CD14-positive monocyte (primary cell): ENCODE results near the gene PRKCQ. TPM values are rescaled to one million over a fixed set of nuclear protein-coding genes. Genes with fewer than 3 reads are reported as not detected.

Source experiments
- DNase-seq, 3 donors: peaks; one replicate each; pipeline ENCODE4 v3.0.0-alpha.2; 2011 to 2022
- H2AFZ ChIP-seq: 2 replicates; pipeline ENCODE4 v1.6.0; 2012; ENCODE audit warnings: mild to moderate bottlenecking, low read depth, low read length, inconsistent platforms; ENCODE audit not compliant: insufficient read depth, poor library complexity, severe bottlenecking
- H3K27ac ChIP-seq, 2 donors: 1 replicate in 1 of 2; 2 replicates in 1 of 2; pipeline ENCODE4 v1.5.1; 2012 to 2013; ENCODE audit warnings: low read length in 2 of 2, control low read depth in 1 of 2, inconsistent platforms in 1 of 2, low read depth in 1 of 2, mild to moderate bottlenecking in 1 of 2
- H3K27me3 ChIP-seq, 2 donors: one replicate each; pipeline versions ENCODE4 v1.6.0 to v1.6.1; 2011 to 2013; ENCODE audit warnings: low read length in 2 of 2; ENCODE audit not compliant: control insufficient read depth in 2 of 2, insufficient read depth in 2 of 2
- H3K36me3 ChIP-seq, 2 donors: replicated peaks in 1 of 2; 1 replicate in 1 of 2; 2 replicates in 1 of 2; pipeline versions ENCODE4 v1.5.1 to v1.6.1; 2012 to 2013; ENCODE audit warnings: low read length in 2 of 2, control low read depth in 1 of 2, inconsistent platforms in 1 of 2, mild to moderate bottlenecking in 1 of 2; ENCODE audit not compliant: insufficient read depth in 2 of 2, control insufficient read depth in 1 of 2
- H3K4me1 ChIP-seq, 2 donors: 1 replicate in 1 of 2; 2 replicates in 1 of 2; pipeline versions ENCODE4 v1.5.1 to v1.6.1; 2012 to 2013; ENCODE audit warnings: low read length in 2 of 2, control low read depth in 1 of 2, inconsistent platforms in 1 of 2, mild to moderate bottlenecking in 1 of 2, moderate library complexity in 1 of 2; ENCODE audit not compliant: insufficient read depth in 2 of 2, control insufficient read depth in 1 of 2
- H3K4me2 ChIP-seq: replicated peaks from 2 replicates; pipeline ENCODE3; 2012; ENCODE audit warnings: low read length, moderate library complexity, mild to moderate bottlenecking; ENCODE audit not compliant: poor library complexity, severe bottlenecking; ENCODE audit errors: extremely low read depth
- H3K4me3 ChIP-seq, 3 experiments: fragments of 200-600 bp in 1 of 3; sonication (generic) in 1 of 3; replicated peaks in 1 of 3; 1 replicate in 2 of 3; 2 replicates in 1 of 3; pipeline ENCODE4 v1.5.1; 2011 to 2013; ENCODE audit warnings: low read length in 3 of 3, mild to moderate bottlenecking in 3 of 3, control low read depth in 2 of 3, low read depth in 2 of 3, inconsistent platforms in 1 of 3, moderate library complexity in 1 of 3
- H3K79me2 ChIP-seq: 2 replicates; pipeline ENCODE4 v1.6.0; 2012; ENCODE audit warnings: mild to moderate bottlenecking, control low read depth, inconsistent platforms, low read length, moderate library complexity; ENCODE audit not compliant: insufficient read depth
- H3K9ac ChIP-seq: 2 replicates; pipeline ENCODE4 v1.6.0; 2017; ENCODE audit warnings: low read length, mild to moderate bottlenecking; ENCODE audit not compliant: insufficient read depth, poor library complexity, severe bottlenecking
- H3K9me3 ChIP-seq, 2 donors: replicated peaks in 1 of 2; 1 replicate in 1 of 2; 2 replicates in 1 of 2; pipeline versions ENCODE4 v1.5.1 to v1.6.1; 2012 to 2013; ENCODE audit warnings: low read length in 2 of 2, control low read depth in 1 of 2; ENCODE audit not compliant: control insufficient read depth in 1 of 2, insufficient read depth in 1 of 2
- H4K20me1 ChIP-seq: 2 replicates; pipeline ENCODE4 v1.6.0; 2012; ENCODE audit warnings: mild to moderate bottlenecking, low read length, control low read depth, moderate library complexity; ENCODE audit not compliant: insufficient read depth
- H3K27ac Mint-ChIP-seq, 7 donors: one replicate each; pipeline ENCODE4 v1.8.0; 2020; ENCODE audit warnings: mild to moderate bottlenecking in 7 of 7, mixed read lengths in 7 of 7, moderate library complexity in 6 of 7, inconsistent platforms in 2 of 7
- H3K27me3 Mint-ChIP-seq, 3 donors: one replicate each; pipeline ENCODE4 v1.8.0; 2021 to 2022; ENCODE audit warnings: low read depth in 3 of 3, mild to moderate bottlenecking in 3 of 3, mixed read lengths in 3 of 3, moderate library complexity in 3 of 3, inconsistent platforms in 1 of 3
- H3K36me3 Mint-ChIP-seq, 2 donors: one replicate each; pipeline ENCODE4 v1.8.0; 2020; ENCODE audit warnings: mixed read lengths in 2 of 2, inconsistent platforms in 1 of 2, mild to moderate bottlenecking in 1 of 2
- H3K4me1 Mint-ChIP-seq: one replicate; pipeline ENCODE4 v1.8.0; 2020; ENCODE audit warnings: mild to moderate bottlenecking, mixed read lengths
- H3K4me3 Mint-ChIP-seq, 2 donors: one replicate each; pipeline ENCODE4 v1.8.0; 2020; ENCODE audit warnings: mild to moderate bottlenecking in 2 of 2, mixed read lengths in 2 of 2, moderate library complexity in 1 of 2
- H3K9me3 Mint-ChIP-seq, 7 donors: one replicate each; pipeline ENCODE4 v1.8.0; 2020 to 2022; ENCODE audit warnings: mixed read lengths in 7 of 7, mild to moderate bottlenecking in 6 of 7, moderate library complexity in 6 of 7, inconsistent platforms in 2 of 7
- WGBS: methylation state at CpG from one replicate; pipeline ENCODE4 v1.1.5; 2013; ENCODE audit warnings: missing lambda C conversion rate; ENCODE audit not compliant: insufficient coverage; 5-methylcytosine and 5-hydroxymethylcytosine counted together
- intact Hi-C, 2 donors: fragments of 100-400 bp; cut with micrococcal nuclease; formaldehyde crosslinking; loops; one replicate each; pipeline versions ENCODE4 v1.15.0 to v1.15.1; 2023
- polyA plus RNA-seq, 3 donors: library from polyadenylated mRNA; depleted of rRNA in 1 of 3; unstranded in 2 of 3; stranded (reverse) in 1 of 3; fragments of 300-500 nt in 2 of 3; fragments of >200 nt in 1 of 3; fragmentation: Illumina TruSeq in 2 of 3; gene quantifications; 1 replicate in 2 of 3; 2 replicates in 1 of 3; pipeline ENCODE4 v1.2.3, GENCODE V29; 2012 to 2021
- TF ChIP-seq, protein P1 (sequence below): fragments of 200-600 bp; IDR thresholded peaks from one replicate; pipeline ENCODE4 v1.8.0; 2022; ENCODE audit warnings: antibody characterized with exemption, mild to moderate bottlenecking

The PRKCQ gene
- polyA plus RNA-seq, 3 donors, result 0.01 to 0.29 (median 0.09) TPM

DNA sequence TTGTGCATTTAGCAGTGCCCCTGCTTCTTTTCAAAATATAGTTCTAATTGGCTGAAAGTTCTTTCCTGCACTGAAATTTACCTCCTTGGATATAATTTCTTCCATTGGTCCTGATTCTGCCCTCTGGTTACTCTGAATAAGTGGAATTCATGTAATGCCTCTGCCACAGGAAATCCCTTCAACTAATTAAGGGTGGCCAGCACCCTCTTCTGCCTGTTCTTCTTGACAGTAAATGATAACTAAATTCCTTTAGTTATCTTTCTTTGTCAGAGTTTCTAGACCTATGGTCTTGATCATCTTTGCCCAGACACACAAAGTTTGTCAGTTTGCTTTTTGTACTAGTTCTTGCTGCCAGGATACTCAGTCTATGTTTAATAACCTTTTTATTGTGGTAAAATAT, 40.2 kb downstream of the PRKCQ start:
- Histone ChIP-seq H3K9ac (no peak overlapping the region), H2AFZ (no peak overlapping the region), H3K4me3 (no peak overlapping the region), H3K27me3 (no peaks in the 10 kb centered on the region), H4K20me1 (no peaks in the 10 kb centered on the region), H3K4me2 (no peak overlapping the region), H3K79me2 (no peaks in the 10 kb centered on the region), H3K9me3 (no peaks in the 10 kb centered on the region), H3K36me3 (no peaks in the 10 kb centered on the region), H3K27ac (no peak overlapping the region), H3K4me1 (peaks cover 27 to 32% of the 10 kb centered on the region in 2 donors)
- no peak for DNase-seq
- TF ChIP-seq, protein P1, sequence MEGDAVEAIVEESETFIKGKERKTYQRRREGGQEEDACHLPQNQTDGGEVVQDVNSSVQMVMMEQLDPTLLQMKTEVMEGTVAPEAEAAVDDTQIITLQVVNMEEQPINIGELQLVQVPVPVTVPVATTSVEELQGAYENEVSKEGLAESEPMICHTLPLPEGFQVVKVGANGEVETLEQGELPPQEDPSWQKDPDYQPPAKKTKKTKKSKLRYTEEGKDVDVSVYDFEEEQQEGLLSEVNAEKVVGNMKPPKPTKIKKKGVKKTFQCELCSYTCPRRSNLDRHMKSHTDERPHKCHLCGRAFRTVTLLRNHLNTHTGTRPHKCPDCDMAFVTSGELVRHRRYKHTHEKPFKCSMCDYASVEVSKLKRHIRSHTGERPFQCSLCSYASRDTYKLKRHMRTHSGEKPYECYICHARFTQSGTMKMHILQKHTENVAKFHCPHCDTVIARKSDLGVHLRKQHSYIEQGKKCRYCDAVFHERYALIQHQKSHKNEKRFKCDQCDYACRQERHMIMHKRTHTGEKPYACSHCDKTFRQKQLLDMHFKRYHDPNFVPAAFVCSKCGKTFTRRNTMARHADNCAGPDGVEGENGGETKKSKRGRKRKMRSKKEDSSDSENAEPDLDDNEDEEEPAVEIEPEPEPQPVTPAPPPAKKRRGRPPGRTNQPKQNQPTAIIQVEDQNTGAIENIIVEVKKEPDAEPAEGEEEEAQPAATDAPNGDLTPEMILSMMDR, result no peak
- Mint-ChIP-seq H3K27ac (no peak overlapping the region), H3K4me3 (no peak overlapping the region), H3K36me3 (no peaks in the 10 kb centered on the region), H3K4me1 (peaks cover 31% of the 10 kb centered on the region), H3K9me3 (no peaks in the 10 kb centered on the region), H3K27me3 (peaks cover 0 to 2% (median 0%) of the 10 kb centered on the region in 3 donors)
- intact Hi-C loops, result no loop called here

DNA sequence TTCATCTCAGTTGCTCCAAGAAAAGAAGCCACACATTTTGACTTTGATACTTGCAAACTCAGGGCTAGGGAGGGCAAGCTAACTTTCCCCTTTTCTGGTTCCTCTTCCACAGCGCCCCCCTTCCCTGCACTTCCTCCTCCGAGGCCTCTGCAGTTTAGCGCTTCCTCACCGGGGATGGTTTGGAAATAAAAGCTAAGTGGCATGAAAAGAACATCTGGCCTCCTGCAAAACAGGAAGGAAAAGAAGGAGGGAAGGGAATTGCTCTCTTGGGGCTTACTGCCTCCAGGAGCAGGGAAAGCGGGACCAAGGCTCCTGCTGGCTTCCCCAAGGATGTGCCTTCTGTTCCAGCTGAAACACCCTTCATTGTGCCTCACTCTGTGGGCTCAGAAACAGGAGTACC, 42.3 kb downstream of the PRKCQ start:
- H3K4me2 ChIP-seq, result peak overlapping the region; percentile 38
- H3K79me2 ChIP-seq, result no peaks in the 10 kb centered on the region
- H3K36me3 ChIP-seq, result no peaks in the 10 kb centered on the region
- Mint-ChIP-seq H3K4me1 (peaks cover 19% of the 10 kb centered on the region), H3K9me3 (no peaks in the 10 kb centered on the region), H3K4me3 (peak overlapping the region in 1 of 2 donors; percentile 41), H3K36me3 (no peaks in the 10 kb centered on the region), H3K27me3 (no peaks in the 10 kb centered on the region), H3K27ac (no peak overlapping the region)
- H3K4me1 ChIP-seq, result peaks cover 15 to 20% of the 10 kb centered on the region in 2 donors
- H3K4me3 ChIP-seq, result peak overlapping the region in 1 of 3 experiments; percentile 24
- peak; percentile 53 to 64 (median 58) for DNase-seq
- WGBS, result 0% methylated on average over 2 of the region's 5 CpGs
- H2AFZ ChIP-seq, result no peak overlapping the region
- peak overlapping the region in 1 of 2 donors; percentile 3 for H3K27ac ChIP-seq
- H3K27me3 ChIP-seq, result no peaks in the 10 kb centered on the region
- no peak overlapping the region for H3K9ac ChIP-seq
- intact Hi-C loops, result no loop called here
- H4K20me1 ChIP-seq, result no peaks in the 10 kb centered on the region
- H3K9me3 ChIP-seq, result no peaks in the 10 kb centered on the region
- TF ChIP-seq, protein P1, result peak; percentile 53
